ENCODE results near the gene SUPT20HL1. TPM values are rescaled to one million over a fixed set of nuclear protein-coding genes. Genes with fewer than 3 reads are reported as not detected.
"Not testable (repeated sequence)": the region's sequence is repeated elsewhere in the genome, so short reads cannot be mapped to it uniquely, and the experiment has no call there.

SUPT20HL1 gene
- not detected in 2 replicates for total RNA-seq

GRCh38 chrX:24360272-24360671 lies at the start of gene SUPT20HL1:
TSS of gene SUPT20HL1 (plus strand) at chrX:24360639. CDS start at chrX:24362761, 2,122 bp downstream.
- DNase-seq, result no peak

- DNase-seq, result not testable (repeated sequence)
Observed at GRCh38 chrX:24310916-24311315, 49.5 kb upstream of the SUPT20HL1 start.

GRCh38 chrX:24311507-24312248 lies 48.8 kb upstream of the SUPT20HL1 start:
- not testable (repeated sequence) for DNase-seq

GRCh38 chrX:24312249-24312607 lies 48.2 kb upstream of the SUPT20HL1 start:
- not testable (repeated sequence) for DNase-seq

- no peak for DNase-seq
Observed at GRCh38 chrX:24314019-24314635, 46.3 kb upstream of the SUPT20HL1 start, which contains the start of gene SUPT20HL2. TSS of gene SUPT20HL2 (minus strand) at chrX:24314069. CDS start at chrX:24313315, 754 bp downstream.

- no peak for DNase-seq
Observed at GRCh38 chrX:24316111-24316510, 44.3 kb upstream of the SUPT20HL1 start.

GRCh38 chrX:24317567-24317966 lies 42.9 kb upstream of the SUPT20HL1 start:
- no peak for DNase-seq

GRCh38 chrX:24321741-24322395 lies 38.6 kb upstream of the SUPT20HL1 start:
- no peak for DNase-seq

- DNase-seq, result no peak
Observed at GRCh38 chrX:24325231-24325630, 35.2 kb upstream of the SUPT20HL1 start.

- DNase-seq, result no peak
Observed at GRCh38 chrX:24332878-24333277, 27.6 kb upstream of the SUPT20HL1 start.

- DNase-seq, result no peak
Observed at GRCh38 chrX:24333371-24333770, 27.1 kb upstream of the SUPT20HL1 start.

- no peak for DNase-seq
Observed at GRCh38 chrX:24334461-24334860, 26.0 kb upstream of the SUPT20HL1 start.

- peak; percentile 21 for DNase-seq
Observed at GRCh38 chrX:24335871-24336270, 24.6 kb upstream of the SUPT20HL1 start.

GRCh38 chrX:24339911-24340310 lies 20.5 kb upstream of the SUPT20HL1 start:
- DNase-seq, result no peak

GRCh38 chrX:24340501-24340900 lies 19.9 kb upstream of the SUPT20HL1 start:
- DNase-seq, result no peak

- peak; percentile 58 for DNase-seq
Observed at GRCh38 chrX:24341795-24342194, 18.6 kb upstream of the SUPT20HL1 start.

GRCh38 chrX:24343719-24344118 lies 16.7 kb upstream of the SUPT20HL1 start:
- DNase-seq, result no peak

- no peak for DNase-seq
Observed at GRCh38 chrX:24347881-24348280, 12.6 kb upstream of the SUPT20HL1 start.

- no peak for DNase-seq
Observed at GRCh38 chrX:24350217-24350616, 10.2 kb upstream of the SUPT20HL1 start.

- DNase-seq, result peak; percentile 15
Observed at GRCh38 chrX:24355095-24355494, 5.3 kb upstream of the SUPT20HL1 start.

- DNase-seq, result peak; percentile 82
Observed at GRCh38 chrX:24357106-24357505, 3.3 kb upstream of the SUPT20HL1 start.

- not testable (repeated sequence) for DNase-seq
Observed at GRCh38 chrX:24362089-24362745, 1.8 kb downstream of the SUPT20HL1 start.
